ENCODE measurements around the gene RUSF1.

- TF ChIP-seq, protein P1, sequence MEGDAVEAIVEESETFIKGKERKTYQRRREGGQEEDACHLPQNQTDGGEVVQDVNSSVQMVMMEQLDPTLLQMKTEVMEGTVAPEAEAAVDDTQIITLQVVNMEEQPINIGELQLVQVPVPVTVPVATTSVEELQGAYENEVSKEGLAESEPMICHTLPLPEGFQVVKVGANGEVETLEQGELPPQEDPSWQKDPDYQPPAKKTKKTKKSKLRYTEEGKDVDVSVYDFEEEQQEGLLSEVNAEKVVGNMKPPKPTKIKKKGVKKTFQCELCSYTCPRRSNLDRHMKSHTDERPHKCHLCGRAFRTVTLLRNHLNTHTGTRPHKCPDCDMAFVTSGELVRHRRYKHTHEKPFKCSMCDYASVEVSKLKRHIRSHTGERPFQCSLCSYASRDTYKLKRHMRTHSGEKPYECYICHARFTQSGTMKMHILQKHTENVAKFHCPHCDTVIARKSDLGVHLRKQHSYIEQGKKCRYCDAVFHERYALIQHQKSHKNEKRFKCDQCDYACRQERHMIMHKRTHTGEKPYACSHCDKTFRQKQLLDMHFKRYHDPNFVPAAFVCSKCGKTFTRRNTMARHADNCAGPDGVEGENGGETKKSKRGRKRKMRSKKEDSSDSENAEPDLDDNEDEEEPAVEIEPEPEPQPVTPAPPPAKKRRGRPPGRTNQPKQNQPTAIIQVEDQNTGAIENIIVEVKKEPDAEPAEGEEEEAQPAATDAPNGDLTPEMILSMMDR (IDR thresholded peaks at IDR 0.05), result no peak
- TF ChIP-seq POLR2A (IDR thresholded peaks at IDR 0.05), result peak in 1 of 2 donors; percentile 29
Observed at GRCh38 chr16:31476303-31477219, 31.6 kb downstream of the RUSF1 start.

Measured in adrenal gland (tissue), 5 donors.